PFSK-1 (cell line): ENCODE measurements around the gene PTPN23.

Source experiments
- FOXP2 ChIP-seq: optimal IDR thresholded peaks from 2 replicates; pipeline ENCODE3; 2011; ENCODE audit warnings: borderline replicate concordance, control low read depth, inconsistent platforms; ENCODE audit not compliant: insufficient read depth; ENCODE audit errors: extremely low read length, extremely low read depth
- POLR2AphosphoS5 ChIP-seq: IDR thresholded peaks from 2 replicates; pipeline ENCODE4 v1.6.1; 2012; ENCODE audit warnings: low read depth, mild to moderate bottlenecking, control low read depth, low read length, moderate library complexity
- SIN3A ChIP-seq: IDR thresholded peaks from 2 replicates; pipeline ENCODE4 v1.6.1; 2012; ENCODE audit warnings: mild to moderate bottlenecking, low read length, moderate library complexity, borderline replicate concordance; ENCODE audit not compliant: insufficient read depth
- TAF1 ChIP-seq: IDR thresholded peaks from 2 replicates; pipeline ENCODE4 v1.6.1; 2012; ENCODE audit warnings: low read length, control low read depth, borderline replicate concordance; ENCODE audit not compliant: insufficient read depth

- TF ChIP-seq POLR2AphosphoS5, result no peak
- TF ChIP-seq SIN3A, result no peak
- no peak for TF ChIP-seq FOXP2
- no peak for TF ChIP-seq TAF1
Observed at GRCh38 chr3:47406762-47407149, 25.9 kb downstream of the PTPN23 start.
